GM19324 (cell line): Measurements from ENCODE around the gene TMEM132A.
"Not testable (repeated sequence)": the region's sequence is repeated elsewhere in the genome, so short reads cannot be mapped to it uniquely, and the experiment has no call there.

Experiments
- ATAC-seq: cut with Tn5 transposase; IDR thresholded peaks from one replicate; pipeline ENCODE4 v1.9.1; 2021; ENCODE audit warnings: mild to moderate bottlenecking, moderate library complexity; ENCODE audit not compliant: unreplicated experiment, low FRiP score

Gene TMEM132A

GRCh38 chr11:60951606-60951903 lies 27.3 kb downstream of the TMEM132A start:
- ATAC-seq, result no peak

GRCh38 chr11:60951904-60952741 lies 27.9 kb downstream of the TMEM132A start, which contains the start of gene SLC15A3:
Gene SLC15A3 (minus strand): TSS chr11:60952176. CDS start chr11:60951551, 625 bp downstream.
- ATAC-seq, result peak; percentile 79

- peak; percentile 8 for ATAC-seq
These were observed 28.5 kb downstream of the TMEM132A start for GRCh38 chr11:60952742-60953170.

GRCh38 chr11:60953781-60954180 lies 29.5 kb downstream of the TMEM132A start:
- no peak for ATAC-seq

- no peak for ATAC-seq
These were observed 30.2 kb downstream of the TMEM132A start for GRCh38 chr11:60954421-60954820.

GRCh38 chr11:60955571-60955970 lies 31.3 kb downstream of the TMEM132A start:
- ATAC-seq, result no peak

- ATAC-seq, result no peak
These were observed 32.9 kb downstream of the TMEM132A start for GRCh38 chr11:60957188-60957587.

GRCh38 chr11:60959431-60959830 lies 35.2 kb downstream of the TMEM132A start:
- ATAC-seq, result no peak

- no peak for ATAC-seq
These were observed 36.1 kb downstream of the TMEM132A start for GRCh38 chr11:60960405-60960804.

GRCh38 chr11:60964801-60965200 lies 40.5 kb downstream of the TMEM132A start:
- ATAC-seq, result no peak

GRCh38 chr11:60966890-60967289 lies 42.6 kb downstream of the TMEM132A start:
- ATAC-seq, result no peak

- no peak for ATAC-seq
These were observed 44.0 kb downstream of the TMEM132A start for GRCh38 chr11:60968223-60968622.

- no peak for ATAC-seq
These were observed 46.1 kb downstream of the TMEM132A start for GRCh38 chr11:60970369-60970774.

- ATAC-seq, result no peak
These were observed 46.6 kb downstream of the TMEM132A start for GRCh38 chr11:60970890-60971289.

- ATAC-seq, result no peak
These were observed 47.3 kb downstream of the TMEM132A start, which contains the start of gene CD6 for GRCh38 chr11:60971520-60971919. Gene CD6 (plus strand): TSS chr11:60971680. CDS start chr11:60971866, 186 bp downstream.

GRCh38 chr11:60972182-60973030 lies 48.1 kb downstream of the TMEM132A start:
- no peak for ATAC-seq

- no peak for ATAC-seq
These were observed 49.4 kb downstream of the TMEM132A start for GRCh38 chr11:60973699-60974098.

- ATAC-seq, result not testable (repeated sequence)
These were observed 50.1 kb downstream of the TMEM132A start for GRCh38 chr11:60974316-60974715.

- ATAC-seq, result no peak
These were observed 50.5 kb downstream of the TMEM132A start for GRCh38 chr11:60974726-60975125.

- no peak for ATAC-seq
These were observed 53.0 kb downstream of the TMEM132A start for GRCh38 chr11:60977224-60977623.

GRCh38 chr11:60977836-60978235 lies 53.6 kb downstream of the TMEM132A start:
- ATAC-seq, result no peak
